K562 (cell line): ENCODE results near the gene SBNO1. TPM values are rescaled to one million over a fixed set of nuclear protein-coding genes. Genes with fewer than 3 reads are reported as not detected.

Experiments
- BRD4 ChIP-seq: fragments of 200-600 bp; sonication (generic); IDR thresholded peaks from 2 replicates; pipeline ENCODE4 v1.6.1; 2017; ENCODE audit warnings: inconsistent platforms
- CHCHD3 ChIP-seq: fragments of 250-450 bp; sonication (Bioruptor Pico); IDR thresholded peaks from 2 replicates; pipeline ENCODE4 v2.1.2; 2022; ENCODE audit warnings: mild to moderate bottlenecking
- DIDO1 ChIP-seq: fragments of 450-650 bp; IDR thresholded peaks from 2 replicates; pipeline ENCODE4 v1.6.1; 2016; ENCODE audit warnings: low read depth, missing biosample characterization, missing genetic modification characterization
- ETV6 ChIP-seq, 3 experiments: fragments of 150-350 bp in 1 of 3; sonication (generic) in 1 of 3; formaldehyde crosslinking in 1 of 3; IDR thresholded peaks; 2 replicates each; pipeline versions ENCODE4 v1.6.1 to v1.8.0; 2014 to 2022; ENCODE audit warnings: borderline replicate concordance in 2 of 3, low read depth in 2 of 3, antibody characterized with exemption in 1 of 3, low read length in 1 of 3, mild to moderate bottlenecking in 1 of 3, missing genetic modification reagents in 1 of 3
- HLTF ChIP-seq: fragments of 450-650 bp; IDR thresholded peaks from 2 replicates; pipeline ENCODE4 v1.6.1; 2016
- HMGXB4 ChIP-seq: sonication (generic); formaldehyde crosslinking; IDR thresholded peaks from 2 replicates; pipeline ENCODE4 v1.8.1; 2023; ENCODE audit warnings: mild to moderate bottlenecking, missing genetic modification reagents
- KDM1A ChIP-seq, 2 experiments: fragments of 450-650 bp; IDR thresholded peaks; 2 replicates each; pipeline ENCODE4 v1.6.1; 2016; ENCODE audit warnings: mild to moderate bottlenecking in 2 of 2
- KDM5B ChIP-seq: fragments of 200-600 bp; sonication (generic); IDR thresholded peaks from 2 replicates; pipeline ENCODE4 v1.6.1; 2012; ENCODE audit warnings: low read depth, mild to moderate bottlenecking, moderate library complexity, low read length, control low read depth, inconsistent platforms; ENCODE audit not compliant: insufficient replicate concordance
- KLF16 ChIP-seq: IDR thresholded peaks from 2 replicates; pipeline ENCODE4 v1.6.1; 2016; ENCODE audit warnings: antibody characterized with exemption
- LCOR ChIP-seq: sonication (generic); formaldehyde crosslinking; IDR thresholded peaks from 2 replicates; pipeline ENCODE4 v1.8.0; 2022; ENCODE audit warnings: mild to moderate bottlenecking, missing genetic modification reagents
- MAX ChIP-seq: sonication (generic); formaldehyde crosslinking; IDR thresholded peaks from 2 replicates; pipeline ENCODE4 v1.9.0; 2022; ENCODE audit warnings: mild to moderate bottlenecking, missing genetic modification reagents
- MTA3 ChIP-seq: fragments of 450-650 bp; formaldehyde crosslinking; IDR thresholded peaks from 2 replicates; pipeline ENCODE4 v1.6.1; 2017; ENCODE audit warnings: mild to moderate bottlenecking, borderline replicate concordance
- NFRKB ChIP-seq: fragments of 450-650 bp; IDR thresholded peaks from 2 replicates; pipeline ENCODE4 v1.6.1; 2016; ENCODE audit warnings: low read depth
- RBBP5 ChIP-seq: fragments of 200-600 bp; sonication (generic); IDR thresholded peaks from 2 replicates; pipeline ENCODE4 v1.6.1; 2012; ENCODE audit warnings: borderline replicate concordance, mild to moderate bottlenecking, low read length, control low read depth, inconsistent platforms; ENCODE audit not compliant: insufficient read depth, poor library complexity, severe bottlenecking
- RBM22 ChIP-seq: fragments of 200-400 bp; formaldehyde crosslinking; IDR thresholded peaks from 2 replicates; pipeline ENCODE4 v1.6.1; 2018; ENCODE audit warnings: low read length, low read depth; ENCODE audit not compliant: poor library complexity, severe bottlenecking
- SUPT5H ChIP-seq: fragments of 450-650 bp; IDR thresholded peaks from 2 replicates; pipeline ENCODE4 v1.6.1; 2016
- TEAD1 ChIP-seq, 2 experiments: fragments of 450-650 bp in 1 of 2; sonication (generic) in 1 of 2; formaldehyde crosslinking; IDR thresholded peaks; 2 replicates each; pipeline versions ENCODE4 v1.4.0 to v1.8.0; 2020 to 2022; ENCODE audit warnings: mild to moderate bottlenecking in 2 of 2, missing genetic modification reagents in 1 of 2
- ZFX ChIP-seq: sonication (generic); formaldehyde crosslinking; IDR thresholded peaks from 2 replicates; pipeline ENCODE4 v1.8.0; 2022; ENCODE audit warnings: mild to moderate bottlenecking, missing genetic modification reagents, moderate library complexity
- ZNF212 ChIP-seq: fragments of 450-650 bp; formaldehyde crosslinking; IDR thresholded peaks from 2 replicates; pipeline ENCODE4 v1.4.0; 2020; ENCODE audit warnings: mild to moderate bottlenecking
- ZNF232 ChIP-seq: sonication (generic); formaldehyde crosslinking; IDR thresholded peaks from 2 replicates; pipeline ENCODE4 v1.8.0; 2022; ENCODE audit warnings: mild to moderate bottlenecking, missing genetic modification reagents
- ZNF316 ChIP-seq: fragments of 450-650 bp; IDR thresholded peaks from 2 replicates; pipeline ENCODE4 v1.6.1; 2016
- polyA plus RNA-seq, 8 experiments: library from polyadenylated mRNA; depleted of rRNA in 4 of 8; stranded (reverse) in 5 of 8; unstranded in 3 of 8; fragments of >200 nt; fragmentation: Nextera tagmentation in 2 of 8; fragmentation: Illumina TruSeq in 1 of 8; extraction: Ambion mirVana in 2 of 8; extraction: Trizol in 1 of 8; gene quantifications; 2 replicates each; pipeline versions ENCODE4 v1.2.1 to v1.2.3, GENCODE V29; 2011 to 2014; ENCODE audit warnings: inconsistent platforms in 1 of 8, missing spikeins in 1 of 8
- total RNA-seq, 7 experiments: library from RNA; depleted of rRNA in 6 of 7; stranded (reverse); fragments of >200 nt in 6 of 7; fragmentation: Illumina TruSeq in 2 of 7; extraction: Trizol in 2 of 7; gene quantifications; 2 replicates each; pipeline versions ENCODE4 v1.2.1 to v1.2.3, GENCODE V29; 2011 to 2021; ENCODE audit warnings: low replicate concordance in 1 of 7
- TF ChIP-seq, protein P1 (sequence below): sonication (generic); formaldehyde crosslinking; IDR thresholded peaks from 2 replicates; pipeline ENCODE4 v1.8.0; 2022; ENCODE audit warnings: missing genetic modification reagents, mild to moderate bottlenecking, moderate library complexity, borderline replicate concordance

The SBNO1 gene
- total and polyA plus RNA-seq, 9 of the 15 experiments (the other 6 are each of a cell fraction or from before 2014, with no cell fraction given): 14.9 to 77.1 (median 35.9) TPM

DNA sequence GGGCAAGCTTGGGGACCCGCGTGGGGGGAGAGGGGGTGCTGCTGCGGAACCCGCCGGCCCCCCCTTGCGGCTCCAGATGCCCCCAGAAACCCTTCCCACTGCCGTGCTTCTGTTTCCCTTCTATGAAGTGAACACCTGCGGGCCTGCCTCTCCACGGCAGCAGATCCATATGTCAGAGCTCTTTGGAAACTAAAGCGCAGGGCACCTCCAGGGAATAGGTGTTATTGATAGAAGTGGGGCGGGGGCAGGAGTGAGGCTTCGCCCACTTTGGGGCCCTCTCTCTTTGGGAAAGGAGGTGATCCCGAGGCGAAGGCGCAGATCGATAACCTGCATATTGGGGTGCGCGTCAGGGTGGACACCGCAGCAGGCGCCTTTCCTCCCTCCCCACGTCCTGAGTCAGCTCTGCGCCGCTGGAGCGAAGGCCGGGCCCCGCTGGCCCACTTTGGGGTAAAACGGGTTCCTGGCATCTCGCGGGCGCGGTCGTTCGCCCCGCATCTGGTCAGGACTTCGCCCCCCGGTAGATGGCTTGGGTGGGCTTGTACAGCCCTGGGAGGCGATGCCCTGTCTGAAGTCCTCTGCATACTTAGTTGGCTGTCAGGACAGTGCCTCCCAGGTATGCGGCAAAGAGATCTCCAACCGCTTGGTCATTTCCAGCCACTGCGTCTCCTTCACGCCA lies 19.8 kb upstream of the SBNO1 start (continued):
- no peak for TF ChIP-seq DIDO1
- TF ChIP-seq HLTF: 0 out of 2 replicates have a peak, but pooled peaks have one; percentile 11
- no peak for TF ChIP-seq ETV6 (IDR thresholded peaks at IDR 0.05; ENCODE audit: borderline replicate concordance in 1 of 2, low read depth in 2 of 2, low read length in 1 of 2)
- TF ChIP-seq ETV6 (CRISPR knock-in tag; IDR thresholded peaks at IDR 0.05; ENCODE audit: borderline replicate concordance): 0 out of 2 replicates have a peak, but pooled peaks have one; percentile 37
- no peak for TF ChIP-seq CHCHD3
- TF ChIP-seq NFRKB: peak; percentile 65; the same call in 1 of the 2 replicates
- TF ChIP-seq, protein P1, sequence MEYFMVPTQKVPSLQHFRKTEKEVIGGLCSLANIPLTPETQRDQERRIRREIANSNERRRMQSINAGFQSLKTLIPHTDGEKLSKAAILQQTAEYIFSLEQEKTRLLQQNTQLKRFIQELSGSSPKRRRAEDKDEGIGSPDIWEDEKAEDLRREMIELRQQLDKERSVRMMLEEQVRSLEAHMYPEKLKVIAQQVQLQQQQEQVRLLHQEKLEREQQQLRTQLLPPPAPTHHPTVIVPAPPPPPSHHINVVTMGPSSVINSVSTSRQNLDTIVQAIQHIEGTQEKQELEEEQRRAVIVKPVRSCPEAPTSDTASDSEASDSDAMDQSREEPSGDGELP (CRISPR knock-in tag): no peak
- TF ChIP-seq ZNF232: 0 out of 2 replicates have a peak, but pooled peaks have one; percentile 30
- peak; percentile 22 for TF ChIP-seq RBBP5
- TF ChIP-seq TEAD1 (CRISPR knock-in tag; IDR thresholded peaks at IDR 0.05): 0 out of 4 replicates have a peak, but pooled peaks of 1 of the 2 experiments have one; percentile 24
- peak; percentile 3; the same call in 1 of the 2 replicates for TF ChIP-seq HMGXB4
- no peak for TF ChIP-seq KDM1A (IDR thresholded peaks at IDR 0.05)
- peak; percentile 80 for TF ChIP-seq ZFX (CRISPR knock-in tag)
- no peak for TF ChIP-seq ZNF212 (CRISPR knock-in tag)
- no peak for TF ChIP-seq KLF16
- peak; percentile 85 for TF ChIP-seq RBM22
- TF ChIP-seq LCOR: peak; percentile 37
- TF ChIP-seq SUPT5H: 0 out of 2 replicates have a peak, but pooled peaks have one; percentile 25
- TF ChIP-seq MTA3: 0 out of 2 replicates have a peak, but pooled peaks have one; percentile 35
- peak; percentile 11; the same call in 1 of the 2 replicates for TF ChIP-seq MAX (CRISPR knock-in tag)
- peak; percentile 55 for TF ChIP-seq KDM5B
- peak; percentile 10; the same call in 1 of the 2 replicates for TF ChIP-seq ZNF316
- TF ChIP-seq BRD4: peak; percentile 89
